Skeletal muscle tissue (tissue), 4 donors: ENCODE measurements around the gene SNU13. TPM values are rescaled to one million over a fixed set of nuclear protein-coding genes. Genes with fewer than 3 reads are reported as not detected.
"Not testable (repeated sequence)": the region's sequence is repeated elsewhere in the genome, so short reads cannot be mapped to it uniquely, and the experiment has no call there.

Experiments used
- H3K27ac ChIP-seq: one replicate; pipeline ENCODE4 v1.7.0; 2013; ENCODE audit warnings: mild to moderate bottlenecking, low read depth, low read length, inconsistent platforms
- H3K27me3 ChIP-seq, 3 donors: one replicate each; pipeline ENCODE4 v1.7.0; 2013; ENCODE audit warnings: low read length in 3 of 3; ENCODE audit not compliant: control insufficient read depth in 3 of 3, insufficient read depth in 3 of 3
- H3K36me3 ChIP-seq, 3 donors: one replicate each; pipeline ENCODE4 v1.7.0; 2013; ENCODE audit warnings: low read length in 3 of 3; ENCODE audit not compliant: control insufficient read depth in 3 of 3, insufficient read depth in 3 of 3
- H3K4me1 ChIP-seq, 3 donors: one replicate each; pipeline ENCODE4 v1.7.0; 2013; ENCODE audit warnings: low read length in 3 of 3, mild to moderate bottlenecking in 3 of 3; ENCODE audit not compliant: control insufficient read depth in 3 of 3, insufficient read depth in 3 of 3
- H3K4me3 ChIP-seq, 3 donors: one replicate each; pipeline ENCODE4 v1.7.0; 2013; ENCODE audit warnings: low read length in 3 of 3
- H3K9ac ChIP-seq, 3 donors: one replicate each; pipeline ENCODE4 v1.7.0; 2013; ENCODE audit warnings: low read length in 3 of 3, mild to moderate bottlenecking in 3 of 3, moderate library complexity in 2 of 3, low read depth in 1 of 3
- H3K9me3 ChIP-seq, 3 donors: one replicate each; pipeline ENCODE4 v1.7.0; 2013; ENCODE audit warnings: low read length in 3 of 3; ENCODE audit not compliant: control insufficient read depth in 3 of 3
- total RNA-seq: library from RNA; depleted of rRNA; stranded (reverse); fragments of >200 nt; gene quantifications from one replicate; pipeline ENCODE4 v1.2.3, GENCODE V29; 2014
- donor health status: Osteomylitis.

The SNU13 gene
- total RNA-seq, 1 donor from 2014 or later: 57.4 TPM

DNA sequence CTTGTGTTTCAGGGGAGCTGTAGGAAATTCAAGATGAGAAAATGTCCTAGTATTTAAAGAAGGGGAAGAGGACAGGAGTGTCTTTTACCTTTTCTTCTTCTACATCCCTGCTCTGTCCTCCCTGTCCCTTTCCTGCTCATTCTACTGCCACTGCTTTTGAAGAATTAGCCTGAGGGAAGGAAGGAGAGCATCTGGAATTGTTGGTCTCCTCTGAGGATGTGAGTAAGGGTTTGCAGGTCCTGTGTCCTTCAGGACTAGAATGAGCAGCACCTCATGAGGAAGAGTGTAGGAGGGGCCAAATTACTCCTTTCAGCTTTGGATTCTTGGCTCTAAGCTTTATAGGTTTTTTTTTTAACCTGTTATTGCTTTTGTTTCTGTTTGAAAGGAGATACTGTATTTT is 24.2 kb downstream of the SNU13 start:
- Histone ChIP-seq H3K9ac (no peak overlapping the region), H3K4me1 (peaks cover 10 to 20% (median 16%) of the 10 kb centered on the region in 3 donors), H3K4me3 (no peak overlapping the region), H3K27ac (no peak overlapping the region), H3K27me3 (no peaks in the 10 kb centered on the region), H3K9me3 (no peaks in the 10 kb centered on the region), H3K36me3 (peaks cover 26 to 51% (median 46%) of the 10 kb centered on the region in 3 donors)

DNA sequence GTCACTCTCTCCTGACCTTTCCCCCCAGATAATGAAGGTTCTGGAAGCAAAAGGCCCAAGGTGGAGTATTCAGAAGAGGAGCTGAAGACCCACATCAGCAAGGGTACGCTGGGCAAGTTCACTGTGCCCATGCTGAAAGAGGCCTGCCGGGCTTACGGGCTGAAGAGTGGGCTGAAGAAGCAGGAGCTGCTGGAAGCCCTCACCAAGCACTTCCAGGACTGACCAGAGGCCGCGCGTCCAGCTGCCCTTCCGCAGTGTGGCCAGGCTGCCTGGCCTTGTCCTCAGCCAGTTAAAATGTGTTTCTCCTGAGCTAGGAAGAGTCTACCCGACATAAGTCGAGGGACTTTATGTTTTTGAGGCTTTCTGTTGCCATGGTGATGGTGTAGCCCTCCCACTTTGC is 25.1 kb downstream of the SNU13 start:
- H3K4me1 ChIP-seq: peaks cover 13 to 20% (median 16%) of the 10 kb centered on the region in 3 donors
- not testable (repeated sequence) for H3K27ac ChIP-seq, H3K9me3 ChIP-seq, H3K4me3 ChIP-seq, H3K27me3 ChIP-seq, H3K9ac ChIP-seq
- H3K36me3 ChIP-seq: peaks cover 27 to 57% (median 50%) of the 10 kb centered on the region in 3 donors

DNA sequence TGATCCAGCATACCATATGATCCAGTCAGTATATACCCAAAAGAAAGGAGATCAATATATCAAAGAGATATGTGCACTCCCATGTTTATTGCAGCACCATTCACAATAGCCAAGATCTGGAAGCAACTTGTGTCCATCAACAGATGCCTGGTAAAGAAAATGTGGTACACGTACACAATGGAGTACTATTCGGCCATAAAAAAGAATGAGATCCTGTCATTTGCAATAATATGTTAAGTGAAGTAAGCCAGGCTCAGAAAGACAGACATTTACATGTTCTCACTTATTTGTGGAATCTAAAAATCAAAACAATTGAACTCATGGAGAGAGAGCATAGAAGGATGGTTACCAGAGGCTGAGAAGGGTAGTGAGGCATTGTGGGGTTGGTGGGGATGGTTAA is 27.0 kb downstream of the SNU13 start:
- H3K4me1 ChIP-seq: peaks cover 8 to 17% (median 10%) of the 10 kb centered on the region in 3 donors
- no peak overlapping the region for H3K27ac ChIP-seq
- H3K9me3 ChIP-seq: no peaks in the 10 kb centered on the region
- H3K36me3 ChIP-seq: peaks cover 42 to 74% (median 67%) of the 10 kb centered on the region in 3 donors
- no peak overlapping the region for H3K9ac ChIP-seq
- no peak overlapping the region for H3K4me3 ChIP-seq
- no peaks in the 10 kb centered on the region for H3K27me3 ChIP-seq

DNA sequence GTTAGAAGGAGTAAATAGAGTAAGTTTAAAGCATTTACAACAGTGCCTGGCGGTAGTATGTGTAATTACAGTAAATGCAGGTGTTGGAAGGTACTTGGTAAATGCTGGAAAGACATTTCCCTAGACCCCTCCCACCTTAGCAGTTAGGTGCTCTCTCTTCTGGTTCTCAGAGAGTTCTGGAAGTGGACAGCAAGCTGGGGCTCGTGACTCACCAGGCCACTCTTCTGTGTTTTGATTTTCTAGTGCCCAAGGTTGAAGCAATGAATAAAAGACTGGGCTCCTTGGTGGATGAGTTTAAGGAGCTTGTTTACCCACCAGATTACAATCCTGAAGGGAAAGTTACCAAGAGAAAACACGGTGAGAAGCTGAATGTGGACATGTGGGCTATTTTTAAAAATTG is 27.6 kb downstream of the SNU13 start:
- H3K9me3 ChIP-seq: no peaks in the 10 kb centered on the region
- peaks cover 45 to 76% (median 72%) of the 10 kb centered on the region in 3 donors for H3K36me3 ChIP-seq
- H3K9ac ChIP-seq: no peak overlapping the region
- H3K4me3 ChIP-seq: no peak overlapping the region
- H3K27me3 ChIP-seq: no peaks in the 10 kb centered on the region
- no peak overlapping the region for H3K27ac ChIP-seq
- peaks cover 5 to 14% (median 10%) of the 10 kb centered on the region in 3 donors for H3K4me1 ChIP-seq

DNA sequence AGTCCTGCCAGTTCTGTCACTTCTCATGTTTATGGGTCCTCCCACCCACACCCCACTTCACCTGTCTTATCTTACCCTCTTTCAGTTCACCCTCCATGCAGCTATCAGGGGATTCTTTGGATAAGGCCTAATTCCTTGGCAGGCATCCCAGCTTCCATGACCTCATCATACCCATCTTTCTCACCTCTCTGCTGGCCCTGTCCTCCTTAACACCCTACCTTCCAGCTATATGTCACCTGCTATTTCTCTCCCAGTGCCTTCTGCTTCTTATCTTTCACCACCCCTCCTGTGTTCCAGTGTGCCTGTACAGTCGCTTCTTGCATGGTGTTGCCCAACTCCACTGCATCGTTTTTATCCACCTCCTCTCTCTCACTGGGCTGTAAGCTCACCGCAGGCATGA is 28.3 kb downstream of the SNU13 start:
- Histone ChIP-seq H3K9ac (no peak overlapping the region), H3K27me3 (no peaks in the 10 kb centered on the region), H3K36me3 (peaks cover 50 to 81% (median 77%) of the 10 kb centered on the region in 3 donors), H3K9me3 (no peaks in the 10 kb centered on the region), H3K27ac (peak overlapping the region; percentile 9), H3K4me1 (peaks cover 5 to 14% (median 10%) of the 10 kb centered on the region in 3 donors), H3K4me3 (no peak overlapping the region)

DNA sequence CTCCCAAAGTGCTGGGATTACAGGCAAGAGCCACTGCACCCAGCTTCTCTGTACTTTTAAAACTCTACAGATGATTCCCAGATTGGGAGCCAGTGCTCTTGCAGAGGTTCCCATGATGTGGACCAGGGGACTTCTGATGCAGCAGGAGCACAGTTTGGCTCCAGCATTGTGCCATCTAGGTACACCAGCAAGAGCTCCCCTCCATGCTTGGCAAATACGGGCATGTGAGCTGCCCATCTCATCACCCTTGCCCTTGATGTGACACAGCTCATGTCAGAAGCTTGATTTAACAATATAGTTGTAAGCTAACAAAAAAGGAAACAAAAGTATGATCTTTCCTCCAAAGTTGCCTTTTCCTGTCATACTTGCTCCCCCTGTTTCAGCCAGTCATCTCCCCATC is 28.7 kb downstream of the SNU13 start:
- no peaks in the 10 kb centered on the region for H3K9me3 ChIP-seq
- H3K27me3 ChIP-seq: no peaks in the 10 kb centered on the region
- peaks cover 5 to 14% (median 10%) of the 10 kb centered on the region in 3 donors for H3K4me1 ChIP-seq
- no peak overlapping the region for H3K9ac ChIP-seq
- no peak overlapping the region for H3K27ac ChIP-seq
- peaks cover 50 to 82% (median 79%) of the 10 kb centered on the region in 3 donors for H3K36me3 ChIP-seq
- no peak overlapping the region for H3K4me3 ChIP-seq

DNA sequence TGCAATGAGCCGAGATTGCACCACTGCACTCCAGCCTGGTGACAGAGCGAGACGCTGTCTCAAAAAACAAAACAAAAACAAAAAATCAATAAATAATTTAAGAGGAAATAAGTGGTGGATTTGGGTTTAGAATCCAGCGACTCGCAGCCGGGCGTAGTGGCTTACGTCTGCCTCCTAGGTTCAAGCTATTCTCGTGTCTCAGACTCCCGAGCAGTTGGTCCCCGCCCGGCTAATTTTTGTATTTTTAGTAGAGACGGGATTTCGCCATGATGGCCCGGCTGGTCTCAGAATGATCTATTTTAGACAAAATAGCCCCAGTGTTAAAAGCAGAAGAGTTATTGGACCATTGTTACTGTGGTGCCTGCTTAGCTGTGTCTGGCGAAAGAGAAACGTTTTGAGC is 29.8 kb downstream of the SNU13 start:
- Histone ChIP-seq H3K4me3 (no peak overlapping the region), H3K36me3 (peaks cover 53 to 85% (median 82%) of the 10 kb centered on the region in 3 donors), H3K9ac (no peak overlapping the region), H3K9me3 (no peaks in the 10 kb centered on the region), H3K4me1 (peaks cover 5 to 14% (median 10%) of the 10 kb centered on the region in 3 donors), H3K27ac (no peak overlapping the region), H3K27me3 (no peaks in the 10 kb centered on the region)

DNA sequence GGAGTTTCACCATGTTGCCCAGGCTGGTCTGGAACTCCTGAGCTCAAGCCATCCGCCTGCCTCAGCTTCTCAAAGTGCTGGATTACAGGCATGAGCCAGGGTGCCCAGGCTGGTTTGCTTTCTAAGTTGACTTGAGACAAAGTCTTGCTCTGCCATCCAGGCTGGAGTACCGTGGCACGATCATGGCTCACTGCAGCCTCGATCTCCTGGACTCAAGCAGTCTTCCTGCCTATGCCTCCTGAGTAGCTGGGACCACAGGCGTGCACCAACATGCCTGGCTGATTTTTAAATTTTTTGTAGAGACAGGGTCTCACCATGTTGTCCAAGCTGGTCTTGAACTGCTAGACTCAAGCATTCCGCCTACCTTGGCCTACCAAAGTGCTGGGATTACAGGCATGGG is 31.0 kb downstream of the SNU13 start:
- Histone ChIP-seq H3K27me3 (no peaks in the 10 kb centered on the region), H3K9me3 (no peaks in the 10 kb centered on the region), H3K4me1 (peaks cover 5 to 14% (median 10%) of the 10 kb centered on the region in 3 donors), H3K4me3 (no peak overlapping the region), H3K9ac (no peak overlapping the region), H3K27ac (no peak overlapping the region), H3K36me3 (peaks cover 60 to 87% (median 82%) of the 10 kb centered on the region in 3 donors)

DNA sequence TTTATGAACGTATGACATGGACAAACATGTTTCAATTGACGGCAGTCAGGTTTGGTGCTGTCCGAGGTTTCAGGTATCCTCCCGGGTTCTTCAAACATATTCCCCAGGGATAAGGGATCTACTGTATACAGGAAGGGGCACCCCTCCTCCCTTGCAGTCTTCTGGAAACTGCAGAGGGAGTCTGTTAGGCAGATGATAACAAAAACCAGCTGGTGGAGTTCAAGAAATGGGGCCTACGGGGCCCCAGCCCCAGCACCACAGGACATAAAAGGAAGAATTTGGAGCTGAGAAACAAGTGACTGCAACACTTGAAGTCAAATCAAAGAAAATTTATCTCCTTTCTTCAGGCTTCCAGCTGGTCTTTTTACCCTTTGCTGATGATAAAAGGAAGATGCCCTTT is 32.1 kb downstream of the SNU13 start:
- no peak overlapping the region for H3K27ac ChIP-seq
- H3K4me3 ChIP-seq: no peak overlapping the region
- H3K4me1 ChIP-seq: peaks cover 5 to 14% (median 10%) of the 10 kb centered on the region in 3 donors
- H3K36me3 ChIP-seq: peaks cover 68 to 89% (median 84%) of the 10 kb centered on the region in 3 donors
- no peaks in the 10 kb centered on the region for H3K9me3 ChIP-seq
- no peaks in the 10 kb centered on the region for H3K27me3 ChIP-seq
- H3K9ac ChIP-seq: no peak overlapping the region

DNA sequence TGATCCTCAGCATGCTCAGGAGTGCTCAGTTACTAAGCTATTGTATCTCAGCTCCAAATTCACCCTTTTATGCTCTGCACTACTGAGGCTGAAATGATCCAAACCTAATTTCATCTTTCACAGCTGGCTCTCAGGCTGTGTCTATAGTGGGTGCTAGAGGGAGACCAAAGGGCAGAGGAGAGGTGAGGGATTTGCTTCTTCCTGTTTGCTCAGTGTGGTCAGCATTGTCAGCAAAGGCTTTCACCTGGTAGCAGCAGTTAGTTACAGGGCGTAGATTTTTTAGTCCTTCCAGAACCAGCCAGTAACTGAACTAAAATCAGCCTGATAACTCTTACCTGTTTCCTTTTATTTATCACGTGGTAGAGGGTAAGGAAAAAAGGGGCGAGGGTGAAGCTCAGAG is 34.3 kb downstream of the SNU13 start:
- Histone ChIP-seq H3K4me3 (no peak overlapping the region), H3K27ac (no peak overlapping the region), H3K4me1 (peaks cover 0 to under 1% (median 0%) of the 10 kb centered on the region in 3 donors), H3K27me3 (no peaks in the 10 kb centered on the region), H3K36me3 (peaks cover 69 to 84% (median 78%) of the 10 kb centered on the region in 3 donors), H3K9ac (no peak overlapping the region), H3K9me3 (no peaks in the 10 kb centered on the region)
